ENCODE measurements around the gene SUFU. TPM values are rescaled to one million over a fixed set of nuclear protein-coding genes. Genes with fewer than 3 reads are reported as not detected.

Gene SUFU
- total and polyA plus RNA-seq, 2 of the 4 experiments (the other 2 are of a cell fraction): 2.2 to 11.0 TPM

- Histone ChIP-seq H3K9ac (ENCODE audit: low read depth, low read length) (peak within 1 kb of the TSS; percentile 91), H4K20me1 (ENCODE audit: insufficient read depth, low read length) (peaks cover 51% of the 10 kb centered on the region), H3K36me3 (ENCODE audit: control insufficient read depth, insufficient read depth, low read length) (peaks cover 2% of the 10 kb centered on the region; the same call in 1 of the 2 replicates), H3K27me3 (ENCODE audit: control insufficient read depth, insufficient read depth, low read length) (no peaks in the 10 kb centered on the region), H4K5ac (ENCODE audit: low read depth, low read length) (peak within 1 kb of the TSS; percentile 23), H3K4me2 (ENCODE audit: low read depth, low read length) (peak within 1 kb of the TSS; percentile 96), H3K9me3 (ENCODE audit: control insufficient read depth, insufficient read depth, low read length) (no peaks in the 10 kb centered on the region), H2BK20ac (ENCODE audit: low read depth, low read length) (no peak within 1 kb of the TSS), H4K91ac (ENCODE audit: insufficient read depth, low read depth, low read length) (peak within 1 kb of the TSS; percentile 77), H4K8ac (ENCODE audit: low read depth in 2 of 2, low read length in 2 of 2) (peak within 1 kb of the TSS; percentile 20 to 91; a peak in 3 of 4 replicates), H3K14ac (replicated peaks; ENCODE audit: low read depth, low read length) (peak within 1 kb of the TSS; percentile 90), H3K4me3 (ENCODE audit: insufficient read depth, low read depth, low read length) (peak within 1 kb of the TSS; percentile 60), H2BK120ac (ENCODE audit: low read depth, low read length) (no peak within 1 kb of the TSS; the same call in 1 of the 2 replicates), H2AK9ac (replicated peaks; ENCODE audit: low read depth, low read length, poor library complexity) (peak within 1 kb of the TSS; percentile 97), H3K9me1 (ENCODE audit: insufficient read depth, low read length) (peaks cover 8% of the 10 kb centered on the region; the same call in 1 of the 2 replicates), H3K79me1 (ENCODE audit: low read depth in 1 of 2, low read length in 2 of 2) (peaks cover 5 to 54% of the 10 kb centered on the region in 2 experiments), H2AFZ (replicated peaks; ENCODE audit: low read length, poor library complexity) (peak within 1 kb of the TSS; percentile 96), H2BK15ac (ENCODE audit: low read depth, low read length) (no peak within 1 kb of the TSS), H3K23ac (ENCODE audit: low read depth, low read length) (peak within 1 kb of the TSS; percentile 86), H3K56ac (ENCODE audit: extremely low read depth, insufficient read depth, low read length) (peak within 1 kb of the TSS; percentile 75), H2BK5ac (ENCODE audit: low read depth, low read length, poor library complexity, severe bottlenecking) (peak within 1 kb of the TSS; percentile 67), H2AK5ac (ENCODE audit: low read depth, low read length) (peak within 1 kb of the TSS; percentile 86), H3K27ac (ENCODE audit: insufficient read depth, low read length) (peak within 1 kb of the TSS; percentile 68), H3K18ac (ENCODE audit: low read depth, low read length) (peak within 1 kb of the TSS; percentile 14; the same call in 1 of the 2 replicates), H3K4me1 (ENCODE audit: control insufficient read depth, insufficient read depth, low read length) (peaks cover 3% of the 10 kb centered on the region), H3K4ac (ENCODE audit: low read depth, low read length) (peak within 1 kb of the TSS; percentile 91)
- intact Hi-C loops (cut with micrococcal nuclease): loop anchor here (1.0 to 5.0 kb wide), 4 partner anchors 81 to 210 kb away; partner anchors contain the start of genes ARL3 and SFXN2
- ATAC-seq (ENCODE audit: low read depth): peak; percentile 60
- in situ Hi-C loops (cut with MboI; ENCODE audit: low sequenced_read_pairs): no loop called here
- 1% methylated on average over 18 of the region's 42 CpGs; no CpG with 5 or more reads in 1 of the 2 experiments for WGBS, 2 experiments (ENCODE audit: extremely low coverage in 2 of 2, insufficient read length in 1 of 2)
- ChIA-PET CTCF (interaction anchor here (0.9 to 2.3 kb wide), 4 partner anchors 10 to 81 kb away, joined by 3 to 10 read pairs (median 4); no protein-coding TSS in a partner anchor), POLR2A (ENCODE audit: unreplicated experiment) (interaction anchor here (0.6 kb wide), 1 partner anchor 91 kb away, joined by 3 read pairs; no protein-coding TSS in a partner anchor)
- dilution Hi-C loops (cut with HindIII; ENCODE audit: low sequenced_read_pairs, unreplicated experiment): loop anchor here (10.0 kb wide), 1 partner anchor 72 kb away; no protein-coding TSS in a partner anchor
- peak; percentile 100 for DNase-seq
- BruUV-seq (replicated peaks): no TSS peak
- TF ChIP-seq RAD21 (IDR thresholded peaks at IDR 0.05; ENCODE audit: low read length) (no peak), RCOR1 (IDR thresholded peaks at IDR 0.05; ENCODE audit: insufficient replicate concordance, low read length) (peak; percentile 43), POLR2A (IDR thresholded peaks at IDR 0.05; ENCODE audit: low read depth, low read length) (peak; percentile 43; the same call in 1 of the 2 replicates), NFE2L2 (IDR thresholded peaks at IDR 0.05; ENCODE audit: low read depth, low read length) (no peak), MXI1 (IDR thresholded peaks at IDR 0.05; ENCODE audit: borderline replicate concordance, low read depth, low read length) (0 out of 2 replicates have a peak, but pooled peaks have one; percentile 9), USF2 (IDR thresholded peaks at IDR 0.05; ENCODE audit: low read depth, low read length) (peak; percentile 2; the same call in 1 of the 2 replicates)
- TF ChIP-seq, protein P1, sequence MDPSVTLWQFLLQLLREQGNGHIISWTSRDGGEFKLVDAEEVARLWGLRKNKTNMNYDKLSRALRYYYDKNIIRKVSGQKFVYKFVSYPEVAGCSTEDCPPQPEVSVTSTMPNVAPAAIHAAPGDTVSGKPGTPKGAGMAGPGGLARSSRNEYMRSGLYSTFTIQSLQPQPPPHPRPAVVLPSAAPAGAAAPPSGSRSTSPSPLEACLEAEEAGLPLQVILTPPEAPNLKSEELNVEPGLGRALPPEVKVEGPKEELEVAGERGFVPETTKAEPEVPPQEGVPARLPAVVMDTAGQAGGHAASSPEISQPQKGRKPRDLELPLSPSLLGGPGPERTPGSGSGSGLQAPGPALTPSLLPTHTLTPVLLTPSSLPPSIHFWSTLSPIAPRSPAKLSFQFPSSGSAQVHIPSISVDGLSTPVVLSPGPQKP (IDR thresholded peaks at IDR 0.05; ENCODE audit: borderline replicate concordance, low read depth, low read length): no peak
Observed at GRCh38 chr10:102502337-102503151, 1.2 kb upstream of the SUFU start, which contains the start of gene ACTR1A. TSS of gene ACTR1A (minus strand) at chr10:102502712. CDS start at chr10:102502647, 65 bp downstream.

All from IMR-90 (cell line).